HCT116 (cell line): ENCODE results near the gene TAP1. TPM values are rescaled to one million over a fixed set of nuclear protein-coding genes. Genes with fewer than 3 reads are reported as not detected.

Experiments
- ATAC-seq: fragments of 200-7000 bp; cut with Tn5 transposase; 2 replicates; pipeline ENCODE4 v1.9.1; 2020; ENCODE audit warnings: mild to moderate bottlenecking, moderate library complexity
- BruUV-seq: library from RNA; stranded (reverse); fragments of 400-500 nt; replicated peaks from 2 replicates; lab custom pipeline; 2021; lab: Mats Ljungman, UMichigan
- CTCF ChIA-PET: fragments of 300-600 bp; sonication (Branson Sonifier 250); formaldehyde crosslinking; loops from one replicate; lab custom pipeline; 2021; ENCODE audit warnings: antibody characterized with exemption; lab: Charles Lee
- POLR2A ChIA-PET: fragments of 300-600, 350-600 bp; sonication (Branson Sonifier 250); formaldehyde crosslinking; loops from one replicate; lab custom pipeline; 2021; ENCODE audit warnings: antibody characterized with exemption; lab: Charles Lee
- RAD21 ChIA-PET, 2 experiments: fragments of 300-600 bp; sonication (Branson Sonifier 250); formaldehyde crosslinking; loops; one replicate each; lab custom pipeline; 2023; ENCODE audit warnings: low total read pairs in 2 of 2; ENCODE audit not compliant: uncharacterized antibody in 2 of 2, unreplicated experiment in 2 of 2, low non-redundant PET in 1 of 2; lab: Charles Lee
- DNase-seq: peaks from one replicate; pipeline ENCODE4 v3.0.0-alpha.2; 2010; ENCODE audit warnings: low read depth, low spot score
- H2AFZ ChIP-seq: fragments of 200-600 bp; shearing (Covaris generic), sonication (generic); 2 replicates; pipeline ENCODE4 v1.6.1; 2017; ENCODE audit warnings: low read depth, mixed run types, mixed read lengths, antibody characterized with exemption, low read length; ENCODE audit not compliant: poor library complexity, severe bottlenecking
- H3K27ac ChIP-seq: 2 replicates; pipeline ENCODE4 v1.5.1; 2012; ENCODE audit warnings: low read depth, low read length
- H3K27me3 ChIP-seq: fragments of 200-600 bp; sonication (generic); 2 replicates; pipeline ENCODE4 v1.6.1; 2016; ENCODE audit warnings: mixed run types, low read length, mixed read lengths; ENCODE audit not compliant: insufficient read depth
- H3K36me3 ChIP-seq, 2 experiments: fragments of 200-500 bp in 1 of 2; fragments of 200-600 bp in 1 of 2; sonication (Bioruptor generic) in 1 of 2; sonication (generic) in 1 of 2; 2 replicates each; pipeline versions ENCODE4 v1.5.1 to v1.6.1; 2014 to 2016; ENCODE audit warnings: low read length in 2 of 2, inconsistent platforms in 1 of 2, mixed read lengths in 1 of 2, mixed run types in 1 of 2; ENCODE audit not compliant: insufficient read depth in 2 of 2, control insufficient read depth in 1 of 2
- H3K4me1 ChIP-seq, 2 experiments: fragments of 200-600 bp in 1 of 2; sonication (generic) in 1 of 2; 2 replicates each; pipeline versions ENCODE4 v1.5.1 to v1.6.1; 2012 to 2017; ENCODE audit warnings: low read length in 2 of 2, inconsistent platforms in 1 of 2, mild to moderate bottlenecking in 1 of 2, mixed read lengths in 1 of 2, mixed run types in 1 of 2, moderate library complexity in 1 of 2; ENCODE audit not compliant: insufficient read depth in 2 of 2, control insufficient read depth in 1 of 2
- H3K4me2 ChIP-seq: fragments of 200-600 bp; sonication (generic); 2 replicates; pipeline ENCODE4 v1.6.1; 2017; ENCODE audit warnings: mixed run types, low read length, mixed read lengths
- H3K4me3 ChIP-seq, 2 experiments: fragments of 200-600 bp in 1 of 2; sonication (generic) in 1 of 2; replicated peaks in 1 of 2; 2 replicates each; pipeline ENCODE4 v1.5.1; 2011 to 2016; ENCODE audit warnings: low read length in 2 of 2, control low read depth in 1 of 2, low read depth in 1 of 2, mild to moderate bottlenecking in 1 of 2, mixed read lengths in 1 of 2, mixed run types in 1 of 2
- H3K79me2 ChIP-seq: fragments of 200-600 bp; sonication (generic); 2 replicates; pipeline ENCODE4 v1.6.1; 2017; ENCODE audit warnings: mild to moderate bottlenecking, mixed run types, low read length, moderate library complexity, mixed read lengths; ENCODE audit not compliant: insufficient read depth
- H3K9ac ChIP-seq: fragments of 200-600 bp; sonication (generic); 2 replicates; pipeline ENCODE4 v1.6.1; 2016; ENCODE audit warnings: low read length, mixed read lengths
- H3K9me2 ChIP-seq: fragments of 200-600 bp; sonication (generic), shearing (Covaris generic); 2 replicates; pipeline ENCODE4 v1.6.1; 2017; ENCODE audit warnings: mixed run types, mild to moderate bottlenecking, moderate library complexity; ENCODE audit not compliant: insufficient read depth
- H3K9me3 ChIP-seq, 2 experiments: fragments of 200-500 bp in 1 of 2; fragments of 200-600 bp in 1 of 2; sonication (Bioruptor generic) in 1 of 2; sonication (generic) in 1 of 2; 2 replicates each; pipeline ENCODE4 v1.6.1; 2014 to 2017; ENCODE audit warnings: low read length in 2 of 2, mixed read lengths in 2 of 2, inconsistent platforms in 1 of 2, low read depth in 1 of 2, mild to moderate bottlenecking in 1 of 2, mixed run types in 1 of 2, moderate library complexity in 1 of 2; ENCODE audit not compliant: control insufficient read depth in 1 of 2, insufficient read depth in 1 of 2
- H4K20me1 ChIP-seq: fragments of 200-600 bp; sonication (generic), shearing (Covaris generic); 2 replicates; pipeline ENCODE4 v1.6.1; 2017; ENCODE audit warnings: mixed run types, mild to moderate bottlenecking, moderate library complexity; ENCODE audit not compliant: insufficient read depth
- CBX3 ChIP-seq: IDR thresholded peaks from 2 replicates; pipeline ENCODE4 v1.6.1; 2012; ENCODE audit warnings: low read depth
- CEBPB ChIP-seq: IDR thresholded peaks from 2 replicates; pipeline ENCODE4 v1.6.1; 2012; ENCODE audit warnings: low read depth
- EGR1 ChIP-seq: IDR thresholded peaks from 2 replicates; pipeline ENCODE4 v1.6.1; 2012; ENCODE audit warnings: low read depth
- ELF1 ChIP-seq: IDR thresholded peaks from 2 replicates; pipeline ENCODE4 v1.6.1; 2012; ENCODE audit warnings: low read depth, borderline replicate concordance
- EZH2 ChIP-seq: fragments of 200-600 bp; sonication (generic); IDR thresholded peaks from 2 replicates; pipeline ENCODE4 v1.6.1; 2017; ENCODE audit warnings: antibody characterized with exemption, mixed run types
- EZH2phosphoT487 ChIP-seq: fragments of 200-600 bp; IDR thresholded peaks from 2 replicates; pipeline ENCODE4 v1.6.1; 2018; ENCODE audit warnings: antibody characterized with exemption, borderline replicate concordance
- FOSL1 ChIP-seq: IDR thresholded peaks from 2 replicates; pipeline ENCODE4 v1.6.1; 2012; ENCODE audit warnings: low read depth
- POLR2AphosphoS5 ChIP-seq: IDR thresholded peaks from 2 replicates; pipeline ENCODE4 v1.6.1; 2011; ENCODE audit warnings: mild to moderate bottlenecking, low read depth, low read length, moderate library complexity
- SIN3A ChIP-seq: IDR thresholded peaks from 2 replicates; pipeline ENCODE4 v1.6.1; 2012; ENCODE audit warnings: low read depth
- SP1 ChIP-seq: IDR thresholded peaks from 2 replicates; pipeline ENCODE4 v1.6.1; 2012; ENCODE audit warnings: low read depth
- SRF ChIP-seq: IDR thresholded peaks from 2 replicates; pipeline ENCODE4 v1.6.1; 2012; ENCODE audit warnings: low read depth
- YY1 ChIP-seq: IDR thresholded peaks from 2 replicates; pipeline ENCODE4 v1.6.1; 2011; ENCODE audit warnings: low read length, low read depth, moderate library complexity, mild to moderate bottlenecking; ENCODE audit not compliant: insufficient replicate concordance; ENCODE audit errors: extremely low read depth
- ZFX ChIP-seq: fragments of 450-650 bp; IDR thresholded peaks from 2 replicates; pipeline ENCODE4 v1.6.1; 2017
- ZNF274 ChIP-seq: fragments of 200-500 bp; sonication (Bioruptor generic); IDR thresholded peaks from 2 replicates; pipeline ENCODE4 v1.6.1; 2014; ENCODE audit warnings: mild to moderate bottlenecking, low read depth, low read length, inconsistent platforms
- intact Hi-C: fragments of 100-400 bp; cut with micrococcal nuclease; formaldehyde crosslinking; loops from 2 replicates; pipeline ENCODE4 v1.10.0; 2022
- total RNA-seq: library from RNA; stranded (reverse); gene quantifications from one replicate; pipeline ENCODE4 v1.2.1, GENCODE V29; 2021; ENCODE audit not compliant: unreplicated experiment
- TF ChIP-seq, protein P1 (sequence below), 3 experiments: fragments of 200-600 bp in 1 of 3; sonication (generic) in 1 of 3; IDR thresholded peaks in 2 of 3; conservative IDR thresholded peaks in 1 of 3; 2 replicates each; pipeline ENCODE4 v1.5.1; 2012 to 2017; ENCODE audit warnings: low read depth in 2 of 3, low read length in 2 of 3, antibody characterized with exemption in 1 of 3, borderline replicate concordance in 1 of 3, control low read depth in 1 of 3, mild to moderate bottlenecking in 1 of 3, mixed read lengths in 1 of 3, mixed run types in 1 of 3, moderate library complexity in 1 of 3; ENCODE audit not compliant: insufficient read depth in 1 of 3
- TF ChIP-seq, protein P2 (sequence below): IDR thresholded peaks from 2 replicates; pipeline ENCODE4 v1.6.1; 2011; ENCODE audit warnings: mild to moderate bottlenecking, low read length, moderate library complexity; ENCODE audit not compliant: insufficient replicate concordance; ENCODE audit errors: extremely low read depth
- TF ChIP-seq, protein P3 (sequence below): IDR thresholded peaks from 2 replicates; pipeline ENCODE4 v1.6.1; 2012
- TF ChIP-seq, protein P4 (sequence below): IDR thresholded peaks from 2 replicates; pipeline ENCODE4 v1.6.1; 2012
- TF ChIP-seq, protein P5 (sequence below): IDR thresholded peaks from 2 replicates; pipeline ENCODE4 v1.6.1; 2012; ENCODE audit warnings: low read depth

Gene TAP1
- total RNA-seq, 1 experiment from 2014 or later = 32.2 TPM

DNA sequence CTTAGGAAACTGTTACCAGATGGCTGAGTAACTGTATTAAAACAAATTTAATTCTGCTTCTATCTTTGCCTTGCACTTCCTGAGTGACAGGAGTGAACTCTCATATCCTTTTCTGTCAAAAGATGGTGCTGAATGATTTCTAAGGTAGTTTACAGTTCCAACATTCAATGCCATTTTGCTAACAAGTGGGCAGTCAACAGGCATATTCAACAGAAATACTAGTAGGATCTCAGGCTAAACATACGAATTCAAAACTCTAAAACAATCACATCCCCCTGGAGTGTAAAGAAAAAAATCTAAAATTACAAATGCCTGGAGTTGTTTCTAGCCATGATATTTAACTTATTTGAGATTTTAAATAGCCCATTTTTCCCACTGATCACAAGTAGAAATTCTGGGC is 7.2 kb upstream of the TAP1 start:
- no peak for ATAC-seq
- BruUV-seq = no TSS peak
- Histone ChIP-seq H2AFZ (peak overlapping the region; percentile 87), H3K9me3 (no peaks in the 10 kb centered on the region), H3K4me2 (peak overlapping the region; percentile 64), H3K79me2 (no peaks in the 10 kb centered on the region), H3K9ac (0 out of 2 replicates have a peak overlapping the region, but pooled peaks have one; percentile 21), H3K36me3 (no peaks in the 10 kb centered on the region), H3K9me2 (0 out of 2 replicates have a peak, but pooled peaks cover 5% of the 10 kb centered on the region), H3K4me1 (peaks cover 2 to 17% of the 10 kb centered on the region in 2 experiments; a peak in 3 of 4 replicates), H3K4me3 (no peak overlapping the region), H4K20me1 (no peaks in the 10 kb centered on the region), H3K27ac (no peak overlapping the region), H3K27me3 (no peaks in the 10 kb centered on the region)
- no peak for DNase-seq
- TF ChIP-seq EGR1 (no peak), SRF (no peak), ZNF274 (no peak), YY1 (no peak), SP1 (no peak), CBX3 (no peak), ZFX (no peak), POLR2AphosphoS5 (no peak), SIN3A (no peak), CEBPB (no peak), EZH2 (no peak), FOSL1 (no peak), ELF1 (no peak), EZH2phosphoT487 (no peak)
- TF ChIP-seq, protein P1, sequence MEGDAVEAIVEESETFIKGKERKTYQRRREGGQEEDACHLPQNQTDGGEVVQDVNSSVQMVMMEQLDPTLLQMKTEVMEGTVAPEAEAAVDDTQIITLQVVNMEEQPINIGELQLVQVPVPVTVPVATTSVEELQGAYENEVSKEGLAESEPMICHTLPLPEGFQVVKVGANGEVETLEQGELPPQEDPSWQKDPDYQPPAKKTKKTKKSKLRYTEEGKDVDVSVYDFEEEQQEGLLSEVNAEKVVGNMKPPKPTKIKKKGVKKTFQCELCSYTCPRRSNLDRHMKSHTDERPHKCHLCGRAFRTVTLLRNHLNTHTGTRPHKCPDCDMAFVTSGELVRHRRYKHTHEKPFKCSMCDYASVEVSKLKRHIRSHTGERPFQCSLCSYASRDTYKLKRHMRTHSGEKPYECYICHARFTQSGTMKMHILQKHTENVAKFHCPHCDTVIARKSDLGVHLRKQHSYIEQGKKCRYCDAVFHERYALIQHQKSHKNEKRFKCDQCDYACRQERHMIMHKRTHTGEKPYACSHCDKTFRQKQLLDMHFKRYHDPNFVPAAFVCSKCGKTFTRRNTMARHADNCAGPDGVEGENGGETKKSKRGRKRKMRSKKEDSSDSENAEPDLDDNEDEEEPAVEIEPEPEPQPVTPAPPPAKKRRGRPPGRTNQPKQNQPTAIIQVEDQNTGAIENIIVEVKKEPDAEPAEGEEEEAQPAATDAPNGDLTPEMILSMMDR (IDR thresholded peaks at IDR 0.05 in 2 of 3, conservative IDR thresholded peaks at IDR 0.05 in 1 of 3; ENCODE audit: borderline replicate concordance in 1 of 3, insufficient read depth in 1 of 3, low read depth in 2 of 3, low read length in 2 of 3) = no peak
- TF ChIP-seq, protein P2, sequence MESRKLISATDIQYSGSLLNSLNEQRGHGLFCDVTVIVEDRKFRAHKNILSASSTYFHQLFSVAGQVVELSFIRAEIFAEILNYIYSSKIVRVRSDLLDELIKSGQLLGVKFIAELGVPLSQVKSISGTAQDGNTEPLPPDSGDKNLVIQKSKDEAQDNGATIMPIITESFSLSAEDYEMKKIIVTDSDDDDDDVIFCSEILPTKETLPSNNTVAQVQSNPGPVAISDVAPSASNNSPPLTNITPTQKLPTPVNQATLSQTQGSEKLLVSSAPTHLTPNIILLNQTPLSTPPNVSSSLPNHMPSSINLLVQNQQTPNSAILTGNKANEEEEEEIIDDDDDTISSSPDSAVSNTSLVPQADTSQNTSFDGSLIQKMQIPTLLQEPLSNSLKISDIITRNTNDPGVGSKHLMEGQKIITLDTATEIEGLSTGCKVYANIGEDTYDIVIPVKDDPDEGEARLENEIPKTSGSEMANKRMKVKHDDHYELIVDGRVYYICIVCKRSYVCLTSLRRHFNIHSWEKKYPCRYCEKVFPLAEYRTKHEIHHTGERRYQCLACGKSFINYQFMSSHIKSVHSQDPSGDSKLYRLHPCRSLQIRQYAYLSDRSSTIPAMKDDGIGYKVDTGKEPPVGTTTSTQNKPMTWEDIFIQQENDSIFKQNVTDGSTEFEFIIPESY = no peak
- TF ChIP-seq, protein P3, sequence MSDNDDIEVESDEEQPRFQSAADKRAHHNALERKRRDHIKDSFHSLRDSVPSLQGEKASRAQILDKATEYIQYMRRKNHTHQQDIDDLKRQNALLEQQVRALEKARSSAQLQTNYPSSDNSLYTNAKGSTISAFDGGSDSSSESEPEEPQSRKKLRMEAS = no peak
- TF ChIP-seq, protein P4, sequence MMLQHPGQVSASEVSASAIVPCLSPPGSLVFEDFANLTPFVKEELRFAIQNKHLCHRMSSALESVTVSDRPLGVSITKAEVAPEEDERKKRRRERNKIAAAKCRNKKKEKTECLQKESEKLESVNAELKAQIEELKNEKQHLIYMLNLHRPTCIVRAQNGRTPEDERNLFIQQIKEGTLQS = no peak
- TF ChIP-seq, protein P5, sequence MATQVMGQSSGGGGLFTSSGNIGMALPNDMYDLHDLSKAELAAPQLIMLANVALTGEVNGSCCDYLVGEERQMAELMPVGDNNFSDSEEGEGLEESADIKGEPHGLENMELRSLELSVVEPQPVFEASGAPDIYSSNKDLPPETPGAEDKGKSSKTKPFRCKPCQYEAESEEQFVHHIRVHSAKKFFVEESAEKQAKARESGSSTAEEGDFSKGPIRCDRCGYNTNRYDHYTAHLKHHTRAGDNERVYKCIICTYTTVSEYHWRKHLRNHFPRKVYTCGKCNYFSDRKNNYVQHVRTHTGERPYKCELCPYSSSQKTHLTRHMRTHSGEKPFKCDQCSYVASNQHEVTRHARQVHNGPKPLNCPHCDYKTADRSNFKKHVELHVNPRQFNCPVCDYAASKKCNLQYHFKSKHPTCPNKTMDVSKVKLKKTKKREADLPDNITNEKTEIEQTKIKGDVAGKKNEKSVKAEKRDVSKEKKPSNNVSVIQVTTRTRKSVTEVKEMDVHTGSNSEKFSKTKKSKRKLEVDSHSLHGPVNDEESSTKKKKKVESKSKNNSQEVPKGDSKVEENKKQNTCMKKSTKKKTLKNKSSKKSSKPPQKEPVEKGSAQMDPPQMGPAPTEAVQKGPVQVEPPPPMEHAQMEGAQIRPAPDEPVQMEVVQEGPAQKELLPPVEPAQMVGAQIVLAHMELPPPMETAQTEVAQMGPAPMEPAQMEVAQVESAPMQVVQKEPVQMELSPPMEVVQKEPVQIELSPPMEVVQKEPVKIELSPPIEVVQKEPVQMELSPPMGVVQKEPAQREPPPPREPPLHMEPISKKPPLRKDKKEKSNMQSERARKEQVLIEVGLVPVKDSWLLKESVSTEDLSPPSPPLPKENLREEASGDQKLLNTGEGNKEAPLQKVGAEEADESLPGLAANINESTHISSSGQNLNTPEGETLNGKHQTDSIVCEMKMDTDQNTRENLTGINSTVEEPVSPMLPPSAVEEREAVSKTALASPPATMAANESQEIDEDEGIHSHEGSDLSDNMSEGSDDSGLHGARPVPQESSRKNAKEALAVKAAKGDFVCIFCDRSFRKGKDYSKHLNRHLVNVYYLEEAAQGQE = no peak
- ChIA-PET POLR2A (interaction anchor here (1.5 to 2.6 kb wide), 2 partner anchors 22 to 111 kb away, joined by 8 to 14 read pairs; partner anchors contain the start of gene TAP2), CTCF (interaction anchor here (1.0 to 2.9 kb wide), 11 partner anchors 10 to 124 kb away, joined by 3 to 55 read pairs (median 4); partner anchors contain the start of gene TAP2), RAD21 (interaction anchor here (1.2 to 1.3 kb wide), 2 partner anchors 22 kb away, joined by 5 to 8 read pairs; partner anchors contain the start of gene TAP2 (in 2 of the 2))
- intact Hi-C loops = no loop called here
